ENCODE measurements around the gene CNTLN. TPM values are rescaled to one million over a fixed set of nuclear protein-coding genes. Genes with fewer than 3 reads are reported as not detected.
A peak's percentile ranks its signal among the peaks of the same experiment; 100 is the strongest.
"Not testable (repeated sequence)": the region's sequence is repeated elsewhere in the genome, so short reads cannot be mapped to it uniquely, and the experiment has no call there.

Gene CNTLN
- total RNA-seq, 1 experiment from 2014 or later: 4.2 TPM

- no peak overlapping the region for H3K4me3 ChIP-seq
- H3K36me3 ChIP-seq: no peaks in the 10 kb centered on the region
- no peak for DNase-seq
- no peaks in the 10 kb centered on the region for H3K27me3 ChIP-seq
- H3K9me3 ChIP-seq: peaks cover 30% of the 10 kb centered on the region
Measured at GRCh38 chr9:17251100-17251499, 116.3 kb downstream of the CNTLN start.

GRCh38 chr9:17268531-17269188 is 133.8 kb downstream of the CNTLN start:
- H3K27me3 ChIP-seq, H3K9me3 ChIP-seq, DNase-seq: not testable (repeated sequence)

GRCh38 chr9:17269799-17270198 is 135.0 kb downstream of the CNTLN start:
- DNase-seq: no peak
- Histone ChIP-seq H3K9me3 (no peaks in the 10 kb centered on the region), H3K27me3 (no peaks in the 10 kb centered on the region)

More at GRCh38 chr9:17268531-17269188, 133.8 kb downstream of the CNTLN start:
- not testable (repeated sequence) for H3K36me3 ChIP-seq, H3K4me3 ChIP-seq

GRCh38 chr9:17272536-17272935 is 137.7 kb downstream of the CNTLN start:
- H3K27me3 ChIP-seq: no peaks in the 10 kb centered on the region
- H3K4me3 ChIP-seq: no peak overlapping the region
- DNase-seq: no peak
- H3K36me3 ChIP-seq: no peaks in the 10 kb centered on the region
- H3K9me3 ChIP-seq: no peaks in the 10 kb centered on the region

More at GRCh38 chr9:17269799-17270198, 135.0 kb downstream of the CNTLN start:
- Histone ChIP-seq H3K36me3 (no peaks in the 10 kb centered on the region), H3K4me3 (no peak overlapping the region)

GRCh38 chr9:17280350-17281012 is 145.6 kb downstream of the CNTLN start:
- no peaks in the 10 kb centered on the region for H3K36me3 ChIP-seq
- DNase-seq: no peak
- H3K27me3 ChIP-seq: no peaks in the 10 kb centered on the region
- no peak overlapping the region for H3K4me3 ChIP-seq
- H3K9me3 ChIP-seq: peaks cover 3% of the 10 kb centered on the region

- not testable (repeated sequence) for H3K36me3 ChIP-seq, H3K27me3 ChIP-seq, H3K9me3 ChIP-seq, DNase-seq, H3K4me3 ChIP-seq
Measured at GRCh38 chr9:17290673-17291072, 155.8 kb downstream of the CNTLN start.

- no peak for DNase-seq
- H3K36me3 ChIP-seq: no peaks in the 10 kb centered on the region
- H3K27me3 ChIP-seq: no peaks in the 10 kb centered on the region
- H3K4me3 ChIP-seq: no peak overlapping the region
- H3K9me3 ChIP-seq: peaks cover 5% of the 10 kb centered on the region
Measured at GRCh38 chr9:17291766-17292165, 156.9 kb downstream of the CNTLN start.

- Histone ChIP-seq H3K4me3 (no peak overlapping the region), H3K36me3 (no peaks in the 10 kb centered on the region), H3K9me3 (peaks cover 5% of the 10 kb centered on the region), H3K27me3 (no peaks in the 10 kb centered on the region)
- no peak for DNase-seq
Measured at GRCh38 chr9:17293685-17294084, 158.8 kb downstream of the CNTLN start.

GRCh38 chr9:17294822-17295624 is 160.2 kb downstream of the CNTLN start:
- DNase-seq: no peak
- H3K27me3 ChIP-seq: no peaks in the 10 kb centered on the region
- no peak overlapping the region for H3K4me3 ChIP-seq
- H3K36me3 ChIP-seq: no peaks in the 10 kb centered on the region
- H3K9me3 ChIP-seq: peaks cover 5% of the 10 kb centered on the region

- no peak overlapping the region for H3K4me3 ChIP-seq
- no peaks in the 10 kb centered on the region for H3K36me3 ChIP-seq
- no peaks in the 10 kb centered on the region for H3K27me3 ChIP-seq
- no peaks in the 10 kb centered on the region for H3K9me3 ChIP-seq
- DNase-seq: no peak
Measured at GRCh38 chr9:17315341-17315740, 180.5 kb downstream of the CNTLN start.

- no peaks in the 10 kb centered on the region for H3K36me3 ChIP-seq
- H3K4me3 ChIP-seq: no peak overlapping the region
- H3K27me3 ChIP-seq: no peaks in the 10 kb centered on the region
- no peaks in the 10 kb centered on the region for H3K9me3 ChIP-seq
- DNase-seq: peak; percentile 5
Measured at GRCh38 chr9:17318821-17319320, 184.0 kb downstream of the CNTLN start.

GRCh38 chr9:17319864-17320263 is 185.0 kb downstream of the CNTLN start:
- Histone ChIP-seq H3K4me3 (no peak overlapping the region), H3K36me3 (no peaks in the 10 kb centered on the region), H3K27me3 (no peaks in the 10 kb centered on the region), H3K9me3 (no peaks in the 10 kb centered on the region)
- DNase-seq: no peak

- no peaks in the 10 kb centered on the region for H3K27me3 ChIP-seq
- no peaks in the 10 kb centered on the region for H3K9me3 ChIP-seq
- no peaks in the 10 kb centered on the region for H3K36me3 ChIP-seq
- no peak overlapping the region for H3K4me3 ChIP-seq
- no peak for DNase-seq
Measured at GRCh38 chr9:17322882-17323864, 188.3 kb downstream of the CNTLN start.

GRCh38 chr9:17328331-17328730 is 193.5 kb downstream of the CNTLN start:
- Histone ChIP-seq H3K27me3 (no peaks in the 10 kb centered on the region), H3K4me3 (no peak overlapping the region), H3K9me3 (no peaks in the 10 kb centered on the region), H3K36me3 (no peaks in the 10 kb centered on the region)
- DNase-seq: no peak

- Histone ChIP-seq H3K9me3 (no peaks in the 10 kb centered on the region), H3K4me3 (no peak overlapping the region), H3K27me3 (no peaks in the 10 kb centered on the region), H3K36me3 (no peaks in the 10 kb centered on the region)
- no peak for DNase-seq
Measured at GRCh38 chr9:17330097-17330496, 195.3 kb downstream of the CNTLN start.

GRCh38 chr9:17332115-17332514 is 197.3 kb downstream of the CNTLN start:
- Histone ChIP-seq H3K9me3 (no peaks in the 10 kb centered on the region), H3K4me3 (no peak overlapping the region), H3K36me3 (no peaks in the 10 kb centered on the region), H3K27me3 (no peaks in the 10 kb centered on the region)
- no peak for DNase-seq
